Fibroblast of lung (primary cell): ENCODE data around the gene ATP13A2. TPM values are rescaled to one million over a fixed set of nuclear protein-coding genes. Genes with fewer than 3 reads are reported as not detected.

ENCODE experiments used
- DNase-seq, 2 donors: peaks; one replicate each; pipeline versions ENCODE4 v3.0.0 to v3.0.0-alpha.2; 2010; ENCODE audit warnings: low read depth in 2 of 2
- H2AFZ ChIP-seq: 2 replicates; pipeline ENCODE4 v1.5.1; 2012; ENCODE audit warnings: low read length, control low read depth, inconsistent platforms
- H3K27ac ChIP-seq: 2 replicates; pipeline ENCODE4 v1.5.1; 2011; ENCODE audit warnings: low read length, control low read depth; ENCODE audit not compliant: insufficient read depth
- H3K27me3 ChIP-seq: 2 replicates; pipeline ENCODE4 v1.5.1; 2011; ENCODE audit warnings: mild to moderate bottlenecking, low read length; ENCODE audit not compliant: control insufficient read depth, insufficient read depth
- H3K36me3 ChIP-seq: 2 replicates; pipeline ENCODE4 v1.5.1; 2011; ENCODE audit warnings: low read length; ENCODE audit not compliant: control insufficient read depth, insufficient read depth
- H3K4me1 ChIP-seq: 2 replicates; pipeline ENCODE4 v1.5.1; 2011; ENCODE audit warnings: low read length; ENCODE audit not compliant: control insufficient read depth, insufficient read depth; ENCODE audit errors: extremely low read depth
- H3K4me2 ChIP-seq: 2 replicates; pipeline ENCODE4 v1.5.1; 2011; ENCODE audit warnings: low read length, control low read depth; ENCODE audit not compliant: insufficient read depth; ENCODE audit errors: extremely low read depth
- H3K4me3 ChIP-seq, 4 experiments: fragments of 200-600 bp in 1 of 4; sonication (generic) in 1 of 4; replicated peaks in 1 of 4; 2 replicates each; pipeline ENCODE4 v1.5.1; 2011 to 2016; ENCODE audit warnings: low read length in 4 of 4, low read depth in 3 of 4, mild to moderate bottlenecking in 3 of 4, control low read depth in 2 of 4, inconsistent platforms in 1 of 4, mixed read lengths in 1 of 4; ENCODE audit not compliant: insufficient read depth in 1 of 4; ENCODE audit errors: control extremely low read depth in 1 of 4
- H3K79me2 ChIP-seq: 2 replicates; pipeline ENCODE4 v1.5.1; 2012; ENCODE audit warnings: mild to moderate bottlenecking, low read length, inconsistent platforms; ENCODE audit not compliant: control insufficient read depth, insufficient read depth
- H3K9ac ChIP-seq: 2 replicates; pipeline ENCODE4 v1.5.1; 2011; ENCODE audit warnings: mild to moderate bottlenecking, low read length, control low read depth; ENCODE audit not compliant: insufficient read depth
- H3K9me3 ChIP-seq: 2 replicates; pipeline ENCODE4 v1.5.1; 2012; ENCODE audit warnings: low read depth, low read length; ENCODE audit not compliant: control insufficient read depth, insufficient read depth
- H4K20me1 ChIP-seq: 2 replicates; pipeline ENCODE4 v1.5.1; 2011; ENCODE audit warnings: low read length; ENCODE audit not compliant: control insufficient read depth, insufficient read depth; ENCODE audit errors: extremely low read depth
- EZH2 ChIP-seq: IDR thresholded peaks from 2 replicates; pipeline ENCODE4 v1.5.1; 2012; ENCODE audit warnings: low read length, control low read depth, mild to moderate bottlenecking; ENCODE audit errors: missing control alignments
- polyA plus RNA-seq, 2 donors: library from polyadenylated mRNA; depleted of rRNA in 1 of 2; stranded (reverse) in 1 of 2; unstranded in 1 of 2; fragments of >200 nt; gene quantifications; 2 replicates each; pipeline ENCODE4 v1.2.1, GENCODE V29; 2011 to 2012; ENCODE audit warnings: missing spikeins in 1 of 2
- total RNA-seq: library from RNA; depleted of rRNA; stranded (reverse); fragments of >200 nt; gene quantifications from 2 replicates; pipeline ENCODE4 v1.2.1, GENCODE V29; 2014
- TF ChIP-seq, protein P1 (sequence below), 2 donors: IDR thresholded peaks in 1 of 2; conservative IDR thresholded peaks in 1 of 2; 1 replicate in 1 of 2; 2 replicates in 1 of 2; pipeline ENCODE4 v1.5.1; 2011 to 2012; ENCODE audit warnings: low read length in 2 of 2, control low read depth in 1 of 2, inconsistent platforms in 1 of 2, low read depth in 1 of 2, mild to moderate bottlenecking in 1 of 2

The ATP13A2 gene
- total and polyA plus RNA-seq, 2 donors (not counting 1 experiment from before 2014, with no cell fraction given): 6.5 to 10.9 TPM

DNA sequence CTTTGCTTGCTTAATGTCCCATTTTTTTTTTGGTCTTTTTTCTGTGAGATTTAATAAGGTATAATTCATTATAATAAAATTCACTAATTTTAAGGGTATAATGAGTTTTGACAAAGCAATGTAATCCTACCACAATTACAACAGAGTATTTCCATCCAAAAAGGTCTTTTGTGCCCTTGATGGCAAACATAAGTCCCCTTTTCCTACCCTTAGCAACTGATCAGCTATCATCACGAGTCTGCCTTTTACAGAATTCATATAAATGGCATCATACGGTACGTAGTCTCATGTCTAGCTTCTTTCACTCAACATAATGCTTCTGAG is 34.6 kb upstream of the ATP13A2 start:
- Histone ChIP-seq H3K27me3 (no peaks in the 10 kb centered on the region), H3K36me3 (peaks cover 10% of the 10 kb centered on the region), H3K9ac (no peak overlapping the region), H3K4me1 (no peaks in the 10 kb centered on the region), H3K27ac (no peak overlapping the region), H4K20me1 (no peaks in the 10 kb centered on the region), H3K4me3 (no peak overlapping the region), H3K79me2 (peaks cover 23% of the 10 kb centered on the region), H2AFZ (no peak overlapping the region), H3K9me3 (no peaks in the 10 kb centered on the region), H3K4me2 (peak overlapping the region; percentile 71)
- TF ChIP-seq, protein P1, sequence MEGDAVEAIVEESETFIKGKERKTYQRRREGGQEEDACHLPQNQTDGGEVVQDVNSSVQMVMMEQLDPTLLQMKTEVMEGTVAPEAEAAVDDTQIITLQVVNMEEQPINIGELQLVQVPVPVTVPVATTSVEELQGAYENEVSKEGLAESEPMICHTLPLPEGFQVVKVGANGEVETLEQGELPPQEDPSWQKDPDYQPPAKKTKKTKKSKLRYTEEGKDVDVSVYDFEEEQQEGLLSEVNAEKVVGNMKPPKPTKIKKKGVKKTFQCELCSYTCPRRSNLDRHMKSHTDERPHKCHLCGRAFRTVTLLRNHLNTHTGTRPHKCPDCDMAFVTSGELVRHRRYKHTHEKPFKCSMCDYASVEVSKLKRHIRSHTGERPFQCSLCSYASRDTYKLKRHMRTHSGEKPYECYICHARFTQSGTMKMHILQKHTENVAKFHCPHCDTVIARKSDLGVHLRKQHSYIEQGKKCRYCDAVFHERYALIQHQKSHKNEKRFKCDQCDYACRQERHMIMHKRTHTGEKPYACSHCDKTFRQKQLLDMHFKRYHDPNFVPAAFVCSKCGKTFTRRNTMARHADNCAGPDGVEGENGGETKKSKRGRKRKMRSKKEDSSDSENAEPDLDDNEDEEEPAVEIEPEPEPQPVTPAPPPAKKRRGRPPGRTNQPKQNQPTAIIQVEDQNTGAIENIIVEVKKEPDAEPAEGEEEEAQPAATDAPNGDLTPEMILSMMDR (conservative IDR thresholded peaks at IDR 0.05 in 1 of 2, IDR thresholded peaks at IDR 0.05 in 1 of 2; ENCODE audit: low read depth in 1 of 2, low read length in 2 of 2): no peak
- TF ChIP-seq EZH2: no peak
- DNase-seq: no peak

DNA sequence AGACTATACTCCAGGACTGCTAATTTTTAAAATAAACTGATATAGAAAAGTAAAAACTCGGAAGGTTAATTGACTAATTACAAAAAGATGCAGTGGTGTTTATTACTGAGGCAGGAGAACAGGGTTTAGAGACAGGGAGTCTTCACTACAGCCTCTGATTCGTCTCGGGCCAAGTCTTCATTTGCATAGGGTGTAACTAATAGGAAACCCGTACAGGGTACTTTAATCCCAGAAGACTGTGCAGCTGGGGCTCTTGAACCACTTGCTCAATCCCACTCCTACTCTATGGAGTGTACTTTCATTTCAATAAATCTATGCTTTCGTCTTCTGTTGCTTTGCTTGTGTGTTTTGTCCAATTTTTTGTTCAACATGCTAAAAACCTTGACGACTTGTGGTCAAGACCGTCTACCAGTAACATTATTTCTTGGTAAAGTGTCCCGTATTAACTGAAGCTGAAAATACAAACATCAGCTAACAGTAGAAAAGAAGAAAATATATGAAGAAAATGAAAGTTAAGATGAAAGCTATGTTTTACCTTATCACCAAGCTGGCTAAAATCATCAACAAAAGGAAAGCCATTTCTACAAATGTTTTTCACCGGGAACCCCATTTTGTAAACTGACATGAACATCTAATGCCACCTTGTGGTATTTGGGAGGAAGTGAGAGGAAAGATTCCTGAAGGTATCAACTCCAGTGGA is 34.1 kb upstream of the ATP13A2 start:
- H3K27me3 ChIP-seq: no peaks in the 10 kb centered on the region
- DNase-seq: peak; percentile 64 to 80
- no peaks in the 10 kb centered on the region for H4K20me1 ChIP-seq
- H3K27ac ChIP-seq: peak overlapping the region; percentile 43
- H3K4me1 ChIP-seq: no peaks in the 10 kb centered on the region
- peak overlapping the region; percentile 71 for H3K4me2 ChIP-seq
- no peaks in the 10 kb centered on the region for H3K9me3 ChIP-seq
- H3K4me3 ChIP-seq: peak overlapping the region; percentile 29 to 51 (median 30)
- H3K79me2 ChIP-seq: peaks cover 19% of the 10 kb centered on the region
- peak overlapping the region; percentile 55 for H2AFZ ChIP-seq
- no peak overlapping the region for H3K9ac ChIP-seq
- no peak for TF ChIP-seq EZH2
- TF ChIP-seq, protein P1 (conservative IDR thresholded peaks at IDR 0.05 in 1 of 2, IDR thresholded peaks at IDR 0.05 in 1 of 2; ENCODE audit: low read depth in 1 of 2, low read length in 2 of 2): peak; percentile 61 to 73
- peaks cover 10% of the 10 kb centered on the region for H3K36me3 ChIP-seq

DNA sequence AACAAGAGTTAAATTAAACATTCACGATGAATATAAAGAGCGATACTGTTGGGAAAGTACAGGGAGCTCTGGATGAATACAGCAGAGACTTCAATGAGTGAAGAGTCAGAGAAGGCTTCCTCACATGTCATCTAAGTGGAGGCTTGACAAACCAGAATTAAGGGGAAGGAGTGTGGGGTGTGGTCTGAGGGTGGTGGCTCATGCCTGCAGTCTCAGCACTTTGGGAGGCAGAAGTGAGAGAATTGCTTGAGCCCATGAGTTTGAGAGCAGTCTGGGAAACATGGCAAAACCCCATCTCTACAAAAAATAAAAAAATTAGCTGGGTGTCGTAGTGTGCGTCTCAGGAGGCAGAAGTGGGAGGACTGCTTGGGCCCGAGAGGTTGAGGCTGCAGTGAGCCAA is 33.4 kb upstream of the ATP13A2 start:
- TF ChIP-seq EZH2: no peak
- TF ChIP-seq, protein P1 (conservative IDR thresholded peaks at IDR 0.05 in 1 of 2, IDR thresholded peaks at IDR 0.05 in 1 of 2; ENCODE audit: low read depth in 1 of 2, low read length in 2 of 2): no peak
- Histone ChIP-seq H3K4me3 (no peak overlapping the region), H3K27ac (no peak overlapping the region), H3K9ac (no peak overlapping the region), H3K9me3 (no peaks in the 10 kb centered on the region), H3K79me2 (peaks cover 18% of the 10 kb centered on the region), H2AFZ (no peak overlapping the region), H3K4me1 (no peaks in the 10 kb centered on the region), H3K36me3 (peaks cover 10% of the 10 kb centered on the region), H4K20me1 (no peaks in the 10 kb centered on the region), H3K27me3 (no peaks in the 10 kb centered on the region), H3K4me2 (no peak overlapping the region)
- DNase-seq: no peak
